Activated CD4-positive, CD25-positive, alpha-beta regulatory T cell treated with anti-CD3 and anti-CD28 coated beads, Interleukin-2, amount 50 U/mL, for 16 hours (primary cell): ENCODE measurements around the gene ELP2.
"Not testable (repeated sequence)": the region's sequence is repeated elsewhere in the genome, so short reads cannot be mapped to it uniquely, and the experiment has no call there.

ENCODE experiments used
- DNase-seq: peaks from one replicate; pipeline ENCODE4 v3.0.0-alpha.2; 2020; ENCODE audit warnings: low read depth, low spot score

Gene ELP2

DNA sequence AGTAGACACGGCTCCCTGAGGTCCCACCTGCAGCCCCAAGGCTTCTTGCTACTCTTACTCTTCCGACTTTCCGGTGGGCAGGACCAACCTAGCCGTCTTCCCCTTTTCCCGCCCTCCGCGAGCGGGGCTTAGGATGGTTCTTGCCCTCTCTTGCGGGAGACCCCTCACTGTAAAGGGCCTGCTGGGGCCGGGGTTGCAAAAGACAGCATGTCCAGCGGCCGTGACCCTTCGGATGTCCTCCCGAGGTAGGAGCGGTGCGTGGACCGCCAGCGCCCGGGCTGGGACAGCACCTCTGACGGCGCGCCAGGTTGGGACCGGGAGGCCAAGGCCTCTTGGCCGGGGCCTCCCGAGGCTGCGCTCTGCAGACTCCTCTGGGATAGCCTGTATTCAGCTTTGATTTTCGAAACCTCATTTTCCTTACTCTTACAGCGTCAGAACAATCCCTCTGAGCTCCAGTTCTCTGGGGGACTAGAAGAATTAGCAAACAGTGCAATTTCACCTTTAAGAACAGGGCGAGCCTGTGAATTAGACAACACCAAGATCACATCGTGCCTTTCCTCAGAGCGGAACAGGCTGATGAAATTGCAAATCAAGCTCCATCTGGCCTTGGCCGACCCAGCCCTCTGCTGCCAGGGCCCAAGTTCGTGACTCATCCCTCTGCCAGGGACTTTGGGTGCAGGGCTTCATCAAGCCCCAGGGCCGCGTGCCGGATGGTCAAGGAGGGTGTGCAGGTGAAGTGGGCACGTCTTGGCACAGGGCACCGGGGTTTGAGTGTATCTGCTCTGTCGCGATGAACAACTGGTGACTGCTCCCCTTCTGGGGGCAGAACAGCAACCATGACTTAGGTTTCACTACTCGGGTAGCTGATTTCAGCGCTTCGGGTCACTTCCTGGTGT, 58.4 kb downstream of the ELP2 start:
- no peak for DNase-seq

DNA sequence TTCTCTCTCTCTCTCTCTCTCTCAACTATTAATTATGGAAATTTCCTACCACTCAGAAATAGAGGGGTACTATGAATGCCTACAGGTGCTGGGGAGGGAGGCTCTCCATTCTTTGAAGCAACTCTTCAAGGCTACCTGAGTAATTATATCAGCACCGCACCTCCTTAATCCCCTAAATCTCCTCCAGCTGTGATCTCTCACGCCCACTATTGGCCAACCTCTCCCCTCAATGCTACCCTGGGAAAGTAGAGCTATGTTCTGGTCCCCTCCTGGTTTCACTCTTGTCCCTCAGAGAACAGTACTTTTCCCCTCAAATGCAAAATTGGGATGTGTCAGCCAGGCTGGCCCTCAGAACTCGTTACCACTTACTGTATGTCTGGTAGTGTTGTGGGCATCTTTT, 59.2 kb downstream of the ELP2 start:
- DNase-seq: no peak

DNA sequence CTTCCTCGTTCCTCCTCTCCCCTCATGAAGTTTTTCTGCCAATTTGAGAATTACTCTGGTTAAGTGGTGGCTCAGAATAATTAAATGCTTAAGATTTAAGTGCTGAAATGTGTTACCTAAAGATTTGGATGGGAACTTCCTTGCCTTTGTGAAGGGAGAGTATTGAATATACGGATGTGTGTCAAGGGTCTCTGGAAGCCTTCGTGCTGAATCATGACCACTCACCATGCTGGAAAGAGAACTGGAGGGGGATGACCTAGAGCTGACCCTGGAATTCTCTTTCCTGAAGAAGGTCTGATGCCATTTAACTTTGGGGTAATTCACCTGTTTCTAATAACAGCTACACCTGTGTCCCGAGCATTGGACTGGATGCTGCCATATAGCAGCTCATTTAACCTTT, 59.8 kb downstream of the ELP2 start:
- DNase-seq: no peak

DNA sequence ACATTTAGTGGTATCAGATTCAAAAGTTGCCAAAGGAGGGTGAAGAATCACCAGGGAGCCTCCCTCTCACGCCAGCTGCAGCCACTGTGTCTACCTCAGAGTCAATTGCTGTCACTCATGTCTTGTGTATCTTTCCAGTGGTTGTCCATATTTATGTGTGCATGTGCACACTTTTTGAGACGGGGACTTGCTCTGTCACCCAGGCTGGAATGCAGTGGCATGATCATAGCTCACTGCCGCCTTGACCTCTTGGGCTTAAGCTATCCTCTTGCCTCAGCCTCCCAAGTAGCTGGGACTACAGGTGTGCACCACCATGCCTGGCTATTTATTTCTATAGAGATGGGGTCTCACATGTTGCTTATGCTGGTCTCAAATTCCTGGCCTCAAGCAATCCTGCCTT, 61.6 kb downstream of the ELP2 start:
- DNase-seq: no peak

DNA sequence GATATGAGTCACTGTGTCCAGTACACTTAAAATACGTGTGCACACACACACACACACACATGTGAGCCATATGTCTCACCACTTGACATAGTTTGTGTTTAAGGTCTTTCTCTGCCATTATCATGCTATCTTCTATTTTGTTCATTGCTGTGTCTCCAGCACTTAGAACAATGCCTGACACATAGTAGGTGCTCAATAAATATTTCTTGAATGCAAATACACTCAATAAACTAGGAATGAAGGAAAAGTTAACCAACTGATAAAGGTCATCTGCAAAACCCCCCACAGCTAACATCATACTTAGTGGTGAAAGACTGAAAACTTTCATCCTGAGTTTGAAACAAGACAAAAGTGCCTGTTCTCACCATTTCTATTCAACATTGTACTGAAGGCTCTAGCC, 62.0 kb downstream of the ELP2 start:
- no peak for DNase-seq

DNA sequence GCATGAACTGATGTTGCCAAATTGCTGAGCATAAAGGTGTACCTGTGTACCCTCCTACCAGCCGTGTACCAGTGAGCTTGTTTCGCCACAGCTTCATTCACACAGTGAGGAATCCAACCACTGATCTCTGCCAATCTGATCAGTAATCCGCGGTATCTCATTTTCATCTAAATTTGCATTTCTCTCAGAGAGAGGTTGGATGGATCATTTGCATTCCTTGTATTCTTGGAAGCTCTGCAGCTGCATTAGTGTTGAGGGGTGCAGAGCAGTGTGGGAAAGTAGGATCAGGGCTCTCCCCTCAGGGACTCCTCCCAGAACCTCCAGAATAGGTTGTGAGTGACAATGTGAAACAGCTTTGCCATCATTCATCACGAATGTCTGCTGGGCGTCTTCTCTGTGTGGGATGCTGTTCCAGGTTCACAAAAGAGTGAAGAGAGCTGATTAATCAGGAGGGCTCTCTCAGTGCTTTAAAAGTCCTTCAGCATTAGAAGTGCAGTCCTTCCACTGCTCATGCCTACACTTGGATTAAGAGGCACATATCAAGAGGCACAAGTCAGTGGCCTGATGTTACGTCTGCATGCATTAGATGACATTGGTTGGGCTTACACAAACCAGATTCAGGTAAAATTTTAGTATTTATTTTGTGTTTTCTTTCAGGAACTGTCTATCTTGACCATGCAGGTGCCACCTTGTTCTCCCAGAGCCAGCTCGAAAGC, 65.1 kb downstream of the ELP2 start:
- no peak for DNase-seq

DNA sequence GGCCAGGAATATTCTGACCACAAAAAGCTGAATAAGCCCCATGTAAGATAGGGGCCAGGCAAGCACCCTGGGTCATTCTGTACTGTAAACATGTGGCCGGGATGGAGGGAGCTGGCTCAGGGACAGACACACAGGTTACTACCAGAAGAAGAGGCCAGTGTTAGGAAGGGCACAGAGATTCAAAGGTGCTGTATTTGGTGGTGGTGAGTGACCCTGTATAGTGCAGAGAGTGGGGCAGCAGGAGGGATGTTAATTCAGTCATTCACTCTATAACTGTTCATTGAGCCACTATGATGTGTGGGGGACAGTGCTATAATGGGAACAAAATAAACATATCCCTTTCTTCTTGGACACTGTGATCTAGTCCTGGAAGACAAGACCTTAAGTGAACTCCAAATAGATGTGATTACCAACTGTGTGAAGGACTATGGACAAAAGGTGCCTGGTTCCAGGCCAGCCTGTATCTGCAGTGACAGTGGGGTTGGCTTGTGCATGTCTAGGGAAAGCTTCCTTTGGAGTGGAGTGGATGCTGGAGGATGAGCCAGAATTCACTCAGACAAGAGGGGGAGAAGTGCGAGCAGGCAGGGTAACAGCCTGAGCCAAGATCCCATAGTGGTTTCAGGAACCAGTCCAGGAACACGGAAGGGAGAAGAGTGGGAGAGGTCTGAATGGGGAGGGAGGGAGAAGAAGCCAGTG, 65.9 kb downstream of the ELP2 start:
- no peak for DNase-seq

DNA sequence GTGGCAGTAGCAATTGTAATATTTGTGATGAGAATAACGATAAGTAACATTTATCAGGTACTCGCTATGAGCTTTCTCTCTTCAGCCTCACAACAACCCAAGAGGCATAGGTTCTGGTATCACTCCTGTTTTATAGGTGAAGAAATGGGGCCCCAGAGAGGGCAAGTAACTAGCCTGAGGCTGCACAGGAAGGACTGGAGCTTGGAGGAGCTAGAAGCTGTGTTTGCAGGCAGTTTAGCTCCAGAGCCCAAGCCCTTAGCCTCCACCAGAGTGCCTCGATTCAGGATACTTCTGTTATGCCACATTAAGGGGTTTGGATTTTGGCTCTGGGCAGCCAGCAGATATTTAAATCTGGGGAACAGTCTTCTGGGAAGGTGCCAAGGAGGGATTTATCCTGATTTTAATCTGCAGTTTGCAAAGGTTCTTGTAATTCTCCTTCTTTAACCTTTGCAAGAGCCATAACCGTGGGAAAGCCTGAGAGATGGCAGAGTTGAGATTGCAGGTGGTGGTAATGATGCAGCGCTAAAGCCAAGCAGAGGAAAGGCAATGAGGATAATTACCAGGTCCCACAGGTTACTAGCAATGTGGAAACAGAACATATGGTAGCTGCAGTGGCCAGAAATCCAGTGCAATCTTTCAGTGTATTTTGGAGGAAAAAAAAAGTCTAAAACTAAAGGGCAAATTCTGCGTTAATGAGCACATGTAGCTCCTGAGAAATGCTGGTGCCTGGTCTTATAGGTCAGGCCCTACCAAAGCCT, 66.7 kb downstream of the ELP2 start:
- DNase-seq: no peak

DNA sequence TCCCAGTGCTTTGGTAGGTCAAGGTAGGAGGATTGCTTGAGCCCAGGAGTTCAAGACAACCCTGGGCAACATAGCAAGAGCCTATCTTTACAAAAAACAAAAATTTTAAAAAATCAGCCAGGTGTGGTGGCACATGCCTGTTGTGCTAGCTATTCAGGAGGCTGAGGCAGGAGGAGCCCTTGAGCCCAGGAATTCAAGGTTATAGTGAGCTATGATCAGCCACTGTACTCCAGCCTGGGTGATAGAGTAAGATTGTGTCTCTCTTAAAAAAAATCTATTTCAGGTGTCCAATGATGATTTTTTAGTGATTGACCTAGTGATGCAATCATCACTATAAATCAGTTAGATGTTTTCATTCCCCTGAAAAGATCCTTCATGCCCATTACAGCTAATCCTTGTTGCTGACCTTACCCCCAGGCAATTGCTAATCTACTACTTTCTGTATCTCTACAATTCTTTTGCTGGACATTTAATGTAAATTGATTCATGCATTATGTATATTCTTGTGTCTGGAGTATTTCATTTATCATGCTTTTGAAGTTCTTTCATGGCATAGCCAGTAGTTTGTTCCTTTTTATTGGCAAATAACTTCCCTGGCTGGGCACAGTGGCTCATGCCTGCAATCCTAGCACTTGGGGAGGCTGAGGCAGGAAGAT, 67.9 kb downstream of the ELP2 start:
- DNase-seq: no peak

DNA sequence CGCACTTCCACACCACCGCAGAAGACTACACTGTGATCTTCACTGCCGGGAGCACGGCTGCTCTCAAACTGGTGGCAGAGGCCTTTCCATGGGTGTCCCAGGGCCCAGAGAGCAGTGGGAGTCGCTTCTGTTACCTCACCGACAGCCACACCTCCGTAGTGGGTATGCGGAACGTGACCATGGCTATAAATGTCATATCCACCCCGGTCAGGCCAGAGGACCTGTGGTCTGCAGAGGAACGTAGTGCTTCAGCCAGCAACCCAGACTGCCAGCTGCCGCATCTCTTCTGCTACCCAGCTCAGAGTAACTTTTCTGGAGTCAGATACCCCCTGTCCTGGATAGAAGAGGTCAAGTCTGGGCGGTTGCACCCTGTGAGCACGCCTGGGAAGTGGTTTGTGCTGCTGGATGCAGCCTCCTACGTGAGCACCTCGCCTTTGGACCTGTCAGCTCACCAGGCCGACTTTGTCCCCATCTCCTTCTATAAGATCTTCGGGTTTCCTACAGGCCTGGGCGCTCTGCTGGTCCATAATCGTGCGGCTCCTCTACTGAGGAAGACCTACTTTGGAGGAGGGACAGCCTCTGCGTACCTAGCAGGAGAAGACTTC, 70.1 kb downstream of the ELP2 start:
- no peak for DNase-seq

DNA sequence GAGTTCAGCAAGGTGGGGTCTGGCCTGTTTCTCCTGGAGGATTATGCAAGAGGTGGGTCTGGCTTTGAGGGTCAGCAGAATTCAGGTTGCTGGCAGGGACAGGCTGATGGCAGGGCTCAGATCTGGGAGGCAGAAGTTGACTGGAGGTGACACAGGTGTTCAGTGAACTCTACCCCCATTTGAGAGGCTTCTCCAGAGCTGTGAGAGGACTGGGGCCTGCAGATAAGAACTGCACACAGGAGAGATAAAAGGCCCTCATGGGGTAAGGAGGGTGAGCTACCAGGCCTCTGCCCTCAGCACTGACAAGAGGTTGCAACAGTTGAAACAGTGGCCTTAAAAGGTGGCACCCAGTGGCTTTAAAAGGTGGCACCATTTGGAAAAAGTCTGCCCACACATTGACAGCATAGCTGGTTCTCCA, 70.7 kb downstream of the ELP2 start:
- DNase-seq: no peak

DNA sequence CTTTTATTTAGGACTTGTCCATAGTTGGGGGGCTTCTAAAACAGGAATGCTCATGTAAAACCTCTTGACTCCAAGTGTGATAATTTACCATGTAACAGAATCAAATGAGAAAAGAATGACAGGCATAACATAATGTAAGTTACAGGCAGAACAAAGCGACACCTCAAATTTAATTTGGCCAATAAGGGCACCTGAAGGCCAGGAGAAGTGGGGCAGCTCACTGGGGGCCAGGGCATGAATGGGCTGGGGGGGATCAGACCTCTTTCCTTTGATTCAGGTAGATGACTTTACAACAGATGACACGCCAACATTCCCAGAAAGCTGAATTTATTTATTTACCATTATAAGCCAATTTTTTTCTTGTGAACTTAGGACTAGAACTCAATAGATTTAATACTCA, 72.1 kb downstream of the ELP2 start:
- DNase-seq: no peak

DNA sequence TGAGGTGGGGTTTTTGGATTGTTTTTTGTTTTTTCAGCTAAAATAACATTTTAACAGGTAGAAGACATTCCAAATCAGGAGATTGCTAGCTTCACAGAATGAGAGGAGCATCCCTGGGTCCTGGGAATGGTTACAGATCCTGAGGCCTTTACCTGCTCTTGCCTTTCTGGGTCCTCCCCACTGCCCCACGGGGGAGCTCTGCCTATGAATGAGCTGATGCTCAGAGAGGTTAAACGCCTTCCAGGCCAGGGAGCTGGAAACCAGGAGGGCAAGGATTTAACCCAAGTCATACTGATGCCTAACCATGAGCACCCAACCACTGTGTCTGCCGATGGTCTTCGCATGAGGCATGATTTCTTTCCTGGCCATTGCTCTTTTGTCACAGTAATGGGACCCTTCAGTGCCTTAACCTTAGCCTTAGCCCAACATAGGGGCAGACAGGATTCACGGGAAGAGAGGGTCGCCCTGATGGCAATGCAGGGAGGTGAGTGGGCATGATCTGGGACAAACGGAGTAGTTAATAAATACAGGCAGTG, 73.7 kb downstream of the ELP2 start:
- DNase-seq: no peak

DNA sequence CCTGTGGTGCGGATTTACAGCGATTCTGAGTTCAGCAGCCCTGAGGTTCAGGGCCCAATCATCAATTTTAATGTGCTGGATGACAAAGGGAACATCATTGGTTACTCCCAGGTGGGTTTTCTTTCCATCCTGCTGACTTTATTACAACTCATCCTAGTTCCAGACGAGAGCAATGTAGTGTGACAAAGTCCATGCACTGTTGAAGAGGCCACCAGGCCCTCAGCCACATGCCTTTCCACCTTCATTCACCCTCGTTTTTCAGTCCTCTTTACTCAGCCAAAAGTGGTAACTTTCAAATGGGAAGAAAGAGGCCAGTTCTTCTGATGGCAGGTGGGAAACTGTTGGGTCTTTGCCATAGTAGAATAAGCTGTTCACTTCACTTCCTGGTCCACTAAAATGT, 75.5 kb downstream of the ELP2 start:
- DNase-seq: no peak

DNA sequence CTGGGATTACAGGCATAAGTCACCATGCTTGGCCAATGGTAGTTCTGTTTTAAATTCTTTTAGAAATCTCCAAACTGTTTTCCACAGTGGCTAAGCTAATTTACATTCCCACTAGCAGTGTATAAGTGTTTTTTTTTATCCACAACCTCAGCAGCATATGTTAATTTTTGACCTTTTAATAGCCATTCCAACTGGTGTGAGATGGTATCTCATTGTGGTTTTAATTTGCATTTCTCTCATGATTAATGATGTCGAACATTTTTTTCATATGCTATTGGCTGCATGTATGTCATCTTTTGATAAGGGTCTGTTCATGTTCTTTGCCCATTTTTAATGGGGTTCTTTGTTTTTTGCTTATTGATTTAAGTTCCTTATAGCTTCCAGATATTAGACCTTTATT, 77.6 kb downstream of the ELP2 start:
- no peak for DNase-seq

DNA sequence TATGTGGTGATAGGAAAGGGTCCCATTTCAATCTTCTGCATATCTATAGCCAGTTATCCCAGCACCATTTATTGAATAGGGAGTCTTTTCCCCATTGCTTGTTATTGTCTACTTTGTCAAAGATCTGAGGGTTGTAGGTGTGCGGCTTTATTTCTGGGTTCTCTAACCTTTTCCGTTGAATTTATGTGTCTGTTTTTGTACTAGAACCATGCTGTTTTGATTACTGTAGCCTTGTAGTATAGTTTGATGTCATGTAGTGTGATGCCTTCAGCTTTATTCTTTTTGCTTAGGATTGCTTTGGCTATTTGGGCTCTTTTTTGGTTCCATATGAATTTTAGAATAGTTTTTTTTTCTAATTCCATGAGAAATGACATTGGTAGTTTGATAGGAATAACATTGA, 78.3 kb downstream of the ELP2 start:
- not testable (repeated sequence) for DNase-seq

DNA sequence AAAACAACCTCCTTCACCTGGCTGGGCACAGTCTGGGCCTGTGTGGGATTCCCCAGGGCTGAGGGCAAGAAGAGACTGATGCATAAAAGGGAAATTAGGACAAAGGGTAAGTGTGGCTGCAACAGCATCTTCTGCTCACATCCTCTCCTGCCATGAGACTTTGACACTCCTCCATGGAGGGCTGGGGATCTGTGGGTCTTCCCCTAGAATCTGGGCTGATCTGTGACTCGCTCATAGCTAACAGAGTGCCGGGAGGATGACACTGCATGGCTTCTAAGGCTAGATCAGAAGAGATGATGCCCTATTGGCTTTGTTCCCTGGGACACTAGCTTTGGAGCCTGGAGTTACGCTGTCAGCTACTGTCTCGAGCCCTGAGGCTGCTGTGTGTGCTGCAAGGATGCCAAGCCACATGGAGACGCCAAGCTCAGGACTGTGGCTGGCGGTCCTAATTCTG, 81.9 kb downstream of the ELP2 start:
- no peak for DNase-seq

DNA sequence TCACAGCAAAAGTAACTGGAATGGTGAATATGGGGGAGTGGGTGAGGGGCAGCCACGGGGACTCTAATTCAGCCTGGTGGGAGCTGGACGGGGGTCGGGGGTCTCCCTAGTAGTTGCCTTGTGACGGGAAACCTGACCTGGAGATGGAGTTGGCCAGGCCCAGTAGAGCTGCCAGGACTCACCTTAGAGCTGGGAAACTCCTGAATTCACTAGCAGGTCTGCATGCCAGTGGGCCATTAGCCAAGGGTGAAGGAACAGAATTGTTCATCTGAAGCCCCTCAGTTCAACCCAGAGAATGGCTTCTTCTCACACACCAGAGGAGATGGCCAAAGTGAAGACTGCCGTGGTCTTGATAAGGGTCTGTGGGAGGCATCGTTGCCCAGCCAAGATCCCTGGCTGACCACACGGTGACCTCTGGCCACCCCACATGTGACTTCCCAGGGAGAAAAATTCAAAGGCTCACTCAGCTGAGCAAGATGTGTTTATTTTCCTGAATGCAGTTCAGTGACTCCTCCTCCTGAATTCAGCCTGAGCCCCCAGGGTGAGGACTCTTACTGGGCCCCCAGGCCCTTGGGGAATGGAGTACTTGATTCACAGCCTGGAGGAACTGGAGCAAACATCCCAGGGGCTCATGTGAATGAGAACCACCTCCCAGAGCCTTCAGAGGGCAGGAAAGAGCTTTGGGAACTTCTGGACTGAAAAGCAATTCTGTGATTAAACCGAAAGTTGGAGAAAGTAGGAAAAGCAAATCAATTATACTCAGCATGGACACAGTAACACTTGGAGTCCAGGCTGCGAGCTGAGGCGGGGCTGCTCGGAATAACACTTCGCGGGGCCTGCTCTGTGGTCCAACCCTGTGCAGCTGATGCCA, 82.8 kb downstream of the ELP2 start:
- DNase-seq: no peak

DNA sequence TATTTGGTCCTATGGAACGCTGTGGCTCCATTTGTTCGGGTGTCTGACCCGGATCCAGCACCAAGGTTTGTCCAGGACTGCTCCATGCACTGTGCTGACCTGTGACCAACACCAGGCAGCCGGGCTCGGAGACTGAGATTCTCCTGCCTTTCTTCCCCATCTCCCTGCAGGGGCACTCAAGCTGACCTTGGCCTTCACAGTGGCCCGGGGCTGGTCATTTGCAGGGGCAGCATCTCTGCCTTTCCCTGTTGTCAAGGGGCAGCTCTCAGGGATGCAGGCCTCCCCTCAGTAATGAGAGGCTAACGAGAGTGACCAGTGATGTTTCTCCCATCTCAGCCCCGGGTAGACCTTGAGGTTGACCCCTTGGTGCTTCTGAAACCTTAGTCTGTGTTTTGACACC, 85.1 kb downstream of the ELP2 start:
- no peak for DNase-seq

DNA sequence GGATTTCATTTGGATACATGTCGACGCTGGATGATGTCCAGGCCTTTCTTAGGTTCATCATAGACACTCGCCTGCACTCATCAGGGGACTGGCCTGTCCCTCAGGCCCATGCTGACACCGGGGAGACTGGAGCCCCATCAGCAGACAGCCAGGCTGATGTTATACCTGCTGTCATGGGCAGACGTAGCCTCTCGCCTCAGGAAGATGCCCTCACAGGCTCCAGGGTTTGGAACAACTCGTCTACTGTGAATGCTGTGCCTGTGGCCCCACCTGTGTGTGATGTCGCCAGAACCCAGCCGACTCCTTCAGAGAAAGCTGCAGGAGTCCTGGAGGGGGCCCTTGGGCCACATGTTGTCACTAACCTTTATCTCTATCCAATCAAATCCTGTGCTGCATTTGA, 85.9 kb downstream of the ELP2 start:
- no peak for DNase-seq
